Prostate gland (tissue), 2 donors: Measurements from ENCODE around the gene C1QA. TPM values are rescaled to one million over a fixed set of nuclear protein-coding genes. Genes with fewer than 3 reads are reported as not detected.

Experiments used
- DNase-seq: peaks from one replicate; pipeline ENCODE4 v3.0.0-alpha.2; 2019; ENCODE audit warnings: low spot score
- H3K27ac ChIP-seq, 2 donors: fragments of 200-600 bp; sonication (generic); 2 replicates each; pipeline ENCODE4 v1.5.1; 2017 to 2019
- H3K27me3 ChIP-seq: fragments of 200-600 bp; sonication (generic); replicated peaks from 2 replicates; pipeline ENCODE4 v1.5.1; 2019; ENCODE audit not compliant: insufficient read depth
- H3K36me3 ChIP-seq, 2 donors: fragments of 200-600 bp; sonication (generic); 1 replicate in 1 of 2; 2 replicates in 1 of 2; pipeline versions ENCODE4 v1.5.1 to v1.8.1; 2017 to 2019
- H3K4me1 ChIP-seq: fragments of 200-600 bp; sonication (generic); replicated peaks from 2 replicates; pipeline ENCODE4 v1.5.1; 2019
- H3K4me3 ChIP-seq, 2 donors: fragments of 200-600 bp; sonication (generic); 2 replicates each; pipeline ENCODE4 v1.5.1; 2017 to 2019
- H3K9me3 ChIP-seq: fragments of 200-600 bp; sonication (generic); 2 replicates; pipeline ENCODE4 v1.5.1; 2017
- CTCF ChIP-seq, 4 experiments: fragments of 200-600 bp in 2 of 4; fragments of 450-650 bp in 2 of 4; sonication (generic) in 2 of 4; IDR thresholded peaks; 1 replicate in 3 of 4; 2 replicates in 1 of 4; pipeline ENCODE4 v1.5.1; 2016 to 2019; ENCODE audit warnings: antibody characterized with exemption in 4 of 4, mild to moderate bottlenecking in 2 of 4, moderate library complexity in 2 of 4
- POLR2A ChIP-seq: fragments of 450-650 bp; IDR thresholded peaks from one replicate; pipeline ENCODE4 v1.6.1; 2016; ENCODE audit warnings: antibody characterized with exemption, mild to moderate bottlenecking
- POLR2AphosphoS5 ChIP-seq: sonication (generic); formaldehyde crosslinking; IDR thresholded peaks from one replicate; pipeline ENCODE4 v1.6.1; 2017; ENCODE audit warnings: antibody characterized with exemption
- WGBS: methylation state at CpG from one replicate; pipeline ENCODE4 v1.1.5; 2018; 5-methylcytosine and 5-hydroxymethylcytosine counted together
- intact Hi-C: fragments of 100-400 bp; cut with DNase I; formaldehyde crosslinking; loops from one replicate; pipeline ENCODE4 v1.14.2; 2022
- total RNA-seq, 2 donors: library from RNA; depleted of rRNA; stranded (reverse); fragments of >200 nt; gene quantifications; one replicate each; pipeline ENCODE4 v1.1.0, GENCODE V29; 2016

The C1QA gene
- total RNA-seq, 2 donors from 2014 or later, result 47.6 to 83.7 TPM

GRCh38 chr1:22636927-22637326, 499 bp downstream of the C1QA start:
- intact Hi-C loops, result no loop called here
- H3K4me1 ChIP-seq, result no peaks in the 10 kb centered on the region
- H3K4me3 ChIP-seq, result no peak overlapping the region
- H3K9me3 ChIP-seq, result no peaks in the 10 kb centered on the region
- H3K27me3 ChIP-seq, result no peaks in the 10 kb centered on the region
- no peak for DNase-seq
- TF ChIP-seq POLR2A (no peak), CTCF (IDR thresholded peaks at IDR 0.05) (no peak), POLR2AphosphoS5 (no peak)
- H3K36me3 ChIP-seq, result no peaks in the 10 kb centered on the region
- no peak overlapping the region for H3K27ac ChIP-seq
- WGBS, result 68% methylated on average over 6 of the region's 6 CpGs

GRCh38 chr1:22637907-22638445, 1.5 kb downstream of the C1QA start:
- no peak for TF ChIP-seq POLR2A
- TF ChIP-seq CTCF (IDR thresholded peaks at IDR 0.05), result no peak
- no peak for TF ChIP-seq POLR2AphosphoS5
- Histone ChIP-seq H3K9me3 (no peaks in the 10 kb centered on the region), H3K36me3 (no peaks in the 10 kb centered on the region), H3K4me3 (no peak overlapping the region), H3K27me3 (no peaks in the 10 kb centered on the region), H3K4me1 (no peaks in the 10 kb centered on the region), H3K27ac (no peak overlapping the region)
- 55% methylated on average over 3 of the region's 3 CpGs for WGBS
- DNase-seq, result no peak
- intact Hi-C loops, result no loop called here

- Histone ChIP-seq H3K27me3 (no peaks in the 10 kb centered on the region), H3K4me3 (no peak overlapping the region), H3K27ac (no peak overlapping the region), H3K36me3 (no peaks in the 10 kb centered on the region), H3K9me3 (no peaks in the 10 kb centered on the region), H3K4me1 (no peaks in the 10 kb centered on the region)
- intact Hi-C loops, result no loop called here
- DNase-seq, result no peak
- WGBS, result 84% methylated on average over 23 of the region's 23 CpGs
- TF ChIP-seq POLR2AphosphoS5 (no peak), POLR2A (no peak), CTCF (IDR thresholded peaks at IDR 0.05) (no peak)
These were observed 2.2 kb downstream of the C1QA start for GRCh38 chr1:22638476-22639234.

GRCh38 chr1:22639286-22639685, 2.9 kb downstream of the C1QA start:
- intact Hi-C loops, result no loop called here
- no peak overlapping the region for H3K4me3 ChIP-seq
- DNase-seq, result no peak

More at GRCh38 chr1:22639286-22639685, 2.9 kb downstream of the C1QA start:
- no peaks in the 10 kb centered on the region for H3K4me1 ChIP-seq
- H3K27me3 ChIP-seq, result no peaks in the 10 kb centered on the region
- no peaks in the 10 kb centered on the region for H3K9me3 ChIP-seq
- TF ChIP-seq CTCF (IDR thresholded peaks at IDR 0.05) (no peak), POLR2AphosphoS5 (no peak), POLR2A (no peak)
- 42% methylated on average over 8 of the region's 8 CpGs for WGBS
- no peaks in the 10 kb centered on the region for H3K36me3 ChIP-seq
- no peak overlapping the region for H3K27ac ChIP-seq
